SK-N-SH treated with all-trans-retinoic acid at 6 μM for 48 hours (cell line): ENCODE data around the gene ZNF831.

Experiments used
- ARNTL ChIP-seq: fragments of 450-650 bp; formaldehyde crosslinking; IDR thresholded peaks from 2 replicates; pipeline ENCODE4 v1.5.0; 2020; ENCODE audit warnings: low read depth, mild to moderate bottlenecking, moderate library complexity, borderline replicate concordance
- TCF4 ChIP-seq: fragments of 250-450 bp; sonication (Bioruptor Pico); IDR thresholded peaks from 2 replicates; pipeline ENCODE4 v1.8.0; 2021; ENCODE audit warnings: mild to moderate bottlenecking, moderate library complexity, borderline replicate concordance
- ZFP30 ChIP-seq: fragments of 450-650 bp; formaldehyde crosslinking; IDR thresholded peaks from 2 replicates; pipeline ENCODE4 v1.5.0; 2022; ENCODE audit warnings: mild to moderate bottlenecking, moderate library complexity
- ZNF8 ChIP-seq: fragments of 450-650 bp; formaldehyde crosslinking; IDR thresholded peaks from 2 replicates; pipeline ENCODE4 v1.5.0; 2020; ENCODE audit warnings: mild to moderate bottlenecking, moderate library complexity
- TF ChIP-seq, protein P1 (sequence below): fragments of 250-450 bp; sonication (Bioruptor Pico); IDR thresholded peaks from 2 replicates; pipeline ENCODE4 v1.8.0; 2020; ENCODE audit warnings: mild to moderate bottlenecking, moderate library complexity, borderline replicate concordance
- TF ChIP-seq, protein P2 (sequence below): fragments of 250-450 bp; sonication (Bioruptor Pico); IDR thresholded peaks from 2 replicates; pipeline ENCODE4 v1.5.1; 2020; ENCODE audit warnings: low read depth, mild to moderate bottlenecking, moderate library complexity

GRCh38 chr20:59159493-59160376 is 3.9 kb upstream of the ZNF831 start:
- TF ChIP-seq, protein P1, sequence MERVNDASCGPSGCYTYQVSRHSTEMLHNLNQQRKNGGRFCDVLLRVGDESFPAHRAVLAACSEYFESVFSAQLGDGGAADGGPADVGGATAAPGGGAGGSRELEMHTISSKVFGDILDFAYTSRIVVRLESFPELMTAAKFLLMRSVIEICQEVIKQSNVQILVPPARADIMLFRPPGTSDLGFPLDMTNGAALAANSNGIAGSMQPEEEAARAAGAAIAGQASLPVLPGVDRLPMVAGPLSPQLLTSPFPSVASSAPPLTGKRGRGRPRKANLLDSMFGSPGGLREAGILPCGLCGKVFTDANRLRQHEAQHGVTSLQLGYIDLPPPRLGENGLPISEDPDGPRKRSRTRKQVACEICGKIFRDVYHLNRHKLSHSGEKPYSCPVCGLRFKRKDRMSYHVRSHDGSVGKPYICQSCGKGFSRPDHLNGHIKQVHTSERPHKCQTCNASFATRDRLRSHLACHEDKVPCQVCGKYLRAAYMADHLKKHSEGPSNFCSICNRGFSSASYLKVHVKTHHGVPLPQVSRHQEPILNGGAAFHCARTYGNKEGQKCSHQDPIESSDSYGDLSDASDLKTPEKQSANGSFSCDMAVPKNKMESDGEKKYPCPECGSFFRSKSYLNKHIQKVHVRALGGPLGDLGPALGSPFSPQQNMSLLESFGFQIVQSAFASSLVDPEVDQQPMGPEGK (CRISPR knock-in tag): no peak
- TF ChIP-seq ZNF8 (CRISPR knock-in tag) (no peak), TCF4 (no peak), ARNTL (CRISPR knock-in tag) (no peak), ZFP30 (CRISPR knock-in tag) (no peak)
- TF ChIP-seq, protein P2, sequence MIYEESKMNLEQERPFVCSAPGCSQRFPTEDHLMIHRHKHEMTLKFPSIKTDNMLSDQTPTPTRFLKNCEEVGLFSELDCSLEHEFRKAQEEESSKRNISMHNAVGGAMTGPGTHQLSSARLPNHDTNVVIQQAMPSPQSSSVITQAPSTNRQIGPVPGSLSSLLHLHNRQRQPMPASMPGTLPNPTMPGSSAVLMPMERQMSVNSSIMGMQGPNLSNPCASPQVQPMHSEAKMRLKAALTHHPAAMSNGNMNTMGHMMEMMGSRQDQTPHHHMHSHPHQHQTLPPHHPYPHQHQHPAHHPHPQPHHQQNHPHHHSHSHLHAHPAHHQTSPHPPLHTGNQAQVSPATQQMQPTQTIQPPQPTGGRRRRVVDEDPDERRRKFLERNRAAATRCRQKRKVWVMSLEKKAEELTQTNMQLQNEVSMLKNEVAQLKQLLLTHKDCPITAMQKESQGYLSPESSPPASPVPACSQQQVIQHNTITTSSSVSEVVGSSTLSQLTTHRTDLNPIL (CRISPR knock-in tag): no peak
